A549 treated with DMSO at 1 μM for 4 hours (cell line): ENCODE results near the gene WDR5B. TPM values are rescaled to one million over a fixed set of nuclear protein-coding genes. Genes with fewer than 3 reads are reported as not detected.

Experiments used
- total RNA-seq: library from RNA; stranded (reverse); fragments of 200-300 nt; extraction: Qiagen RNA extraction; gene quantifications from 5 replicates; pipeline ENCODE4 v1.2.3, GENCODE V29; 2022; ENCODE audit warnings: low read depth

The WDR5B gene
- total RNA-seq: 3.0 to 4.1 TPM (median 3.4 TPM) in 5 replicates

DNA sequence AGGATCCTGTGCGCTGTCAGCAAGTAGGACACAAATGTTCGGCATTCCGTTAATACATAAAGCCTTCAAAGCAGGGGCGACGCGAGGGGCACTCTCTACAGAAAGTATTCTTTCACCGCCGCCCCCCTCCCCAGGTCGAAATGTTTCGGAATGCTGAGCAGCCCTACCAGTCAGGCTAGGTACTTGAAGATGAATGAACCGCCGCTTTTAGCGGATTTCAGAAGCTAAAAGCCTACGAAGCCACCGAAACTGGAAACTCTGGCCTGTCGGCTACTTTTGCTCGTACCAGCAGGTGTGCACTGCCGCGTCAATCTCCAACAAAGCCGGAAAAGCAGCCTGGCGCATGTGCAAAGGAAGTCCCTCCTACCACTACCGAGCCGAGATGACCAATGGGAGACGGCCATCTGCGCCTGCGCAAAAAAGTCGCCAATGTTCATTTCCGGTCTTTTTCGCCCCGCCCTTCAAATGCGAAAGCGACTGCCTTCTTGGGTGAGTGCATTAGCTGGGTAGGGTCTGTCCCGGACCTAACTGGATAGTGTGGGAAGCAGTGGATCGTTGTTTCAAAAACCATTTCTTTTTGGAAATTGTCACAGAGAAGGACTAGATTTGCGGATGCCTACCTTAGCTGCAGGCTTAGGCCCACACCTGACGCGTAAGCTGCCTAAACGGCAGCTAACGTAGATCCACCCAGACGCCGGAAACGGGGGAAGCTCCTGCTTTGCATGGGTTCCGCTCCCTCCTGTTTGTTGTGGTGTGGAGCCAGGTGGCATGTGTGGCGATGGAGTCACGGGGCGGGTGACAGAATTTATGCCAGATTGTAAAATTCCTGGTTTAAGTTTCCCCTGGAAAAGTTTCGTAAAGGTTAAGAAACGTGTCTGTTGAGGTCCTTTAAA is at the start of gene WDR5B:
Gene WDR5B, minus strand, starts transcription at position 301 of the 893 bp plus-strand sequence. CDS start 534 bp downstream, outside the sequence.

DNA sequence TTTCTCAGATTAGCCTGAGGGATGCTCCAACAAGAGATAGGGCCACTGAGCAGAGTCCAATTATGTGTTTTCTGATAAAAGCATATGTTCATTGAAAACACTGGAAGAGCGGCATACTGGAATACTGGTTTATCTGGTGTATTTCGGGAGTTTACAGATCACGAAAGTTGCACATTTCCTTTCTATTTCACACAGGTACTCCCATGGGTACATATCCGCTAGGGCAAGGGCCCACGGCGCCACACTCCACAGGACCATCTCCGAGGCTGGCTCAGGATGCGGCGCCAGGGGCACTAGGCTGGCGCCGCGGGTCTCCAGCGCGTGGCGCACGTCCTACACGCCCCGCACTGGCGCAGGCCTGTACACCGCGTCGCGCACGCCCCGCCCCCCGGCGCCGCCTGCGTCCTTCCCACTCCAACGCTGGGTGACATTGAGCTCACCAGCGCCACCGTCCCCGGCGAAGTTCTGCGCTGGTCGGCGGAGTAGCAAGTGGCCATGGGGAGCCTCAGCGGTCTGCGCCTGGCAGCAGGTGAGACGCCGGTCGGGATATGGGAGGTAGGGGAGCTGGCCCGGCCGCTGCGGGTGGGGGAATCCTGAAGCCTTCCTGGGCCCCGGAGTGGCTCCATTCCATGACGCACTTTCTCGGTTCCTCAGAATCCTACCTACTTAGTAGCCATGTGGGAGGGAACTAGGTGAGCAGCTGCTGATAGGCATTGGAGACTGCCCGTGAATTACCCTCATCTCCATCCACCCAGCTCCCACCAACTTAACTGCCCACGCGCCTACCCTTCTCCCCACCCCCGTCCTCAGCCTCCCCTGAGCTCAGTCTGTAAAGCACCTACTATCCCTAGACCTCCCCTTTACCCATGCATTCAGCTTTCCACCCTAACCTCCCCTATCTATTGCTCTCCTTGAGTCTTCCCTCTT is 31.8 kb downstream of the WDR5B start, which contains the start of gene FAM162A:
Gene FAM162A, plus strand, starts transcription at position 412 of the 927 bp plus-strand sequence. Its CDS starts 84 bp downstream, at position 496.

DNA sequence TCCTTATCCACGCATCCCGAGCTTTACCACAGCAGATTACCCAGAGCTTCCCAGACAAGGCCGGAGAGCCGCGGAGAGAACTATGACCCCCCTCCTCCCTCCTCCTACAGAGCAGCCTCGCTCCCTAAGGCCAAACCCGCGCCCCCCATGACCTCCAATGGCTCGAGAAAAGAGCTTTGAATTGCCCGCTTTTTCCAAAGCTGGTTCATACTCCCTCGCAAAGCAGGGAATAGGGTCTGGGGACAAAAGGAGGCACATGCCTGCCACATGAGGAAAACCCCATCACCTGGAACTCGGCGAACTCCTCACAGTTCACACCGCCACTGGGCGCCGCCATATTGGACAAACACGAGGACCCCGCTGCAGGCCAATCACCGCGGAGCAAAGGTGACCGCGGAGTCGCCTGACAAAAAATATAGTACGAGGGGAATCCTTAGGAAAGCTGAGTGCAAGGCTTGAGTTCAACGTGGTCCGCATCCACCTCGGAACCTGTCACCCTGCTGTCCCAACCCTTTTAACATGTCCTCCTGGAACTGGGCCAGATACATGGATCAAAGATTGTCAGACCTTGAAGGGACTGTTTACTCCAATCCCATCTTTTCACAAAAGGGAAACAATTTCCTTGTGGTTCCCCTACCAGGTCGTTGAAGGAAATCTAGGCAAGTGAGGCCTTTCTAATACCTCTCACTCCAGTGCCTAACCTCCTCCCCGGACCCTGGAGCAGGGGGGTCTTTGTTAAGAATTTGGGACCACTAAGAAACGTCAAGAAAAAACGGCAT is 32.8 kb downstream of the WDR5B start, which contains the start of gene MIX23:
Gene MIX23, minus strand, starts transcription at position 344 of the 779 bp plus-strand sequence. Its CDS starts 7 bp downstream, at position 337.

Other genes starting within 250 kb of the WDR5B start
- not detected in 5 replicates for gene CASR, start 232.4 kb downstream of the WDR5B start, total RNA-seq
- gene CSTA, start 90.8 kb downstream of the WDR5B start, total RNA-seq: 0.63 to 1.2 TPM (median 1.1 TPM) in 5 replicates
- 53.4 to 63.8 TPM (median 55.6 TPM) in 5 replicates for gene MIX23, start 32.8 kb downstream of the WDR5B start, total RNA-seq
- 31.7 to 35.9 TPM (median 35.5 TPM) in 5 replicates for gene FAM162A, start 31.9 kb downstream of the WDR5B start, total RNA-seq
- gene KPNA1, start 98.9 kb upstream of the WDR5B start, total RNA-seq: 54.2 to 77.3 TPM (median 66.2 TPM) in 5 replicates
- 4.9 to 7.0 TPM (median 5.5 TPM) in 5 replicates for gene PARP9, start 148.2 kb upstream of the WDR5B start, total RNA-seq
- gene DTX3L, start 148.3 kb upstream of the WDR5B start, total RNA-seq: 8.3 to 10.7 TPM (median 8.6 TPM) in 5 replicates
- not detected in 5 replicates for gene PARP15, start 161.6 kb upstream of the WDR5B start, total RNA-seq